Measurements from ENCODE around the gene SREBF1.
"Not testable (repeated sequence)": the region's sequence is repeated elsewhere in the genome, so short reads cannot be mapped to it uniquely, and the experiment has no call there.

The SREBF1 gene

GRCh38 chr17:17811381-17812210 lies 25.2 kb downstream of the SREBF1 start:
- peak; percentile 64 for DNase-seq

- no peak for DNase-seq
These were observed 25.9 kb downstream of the SREBF1 start for GRCh38 chr17:17810895-17811248.

- DNase-seq: peak; percentile 87
These were observed 26.5 kb downstream of the SREBF1 start for GRCh38 chr17:17810084-17810894.

- DNase-seq: no peak
These were observed 27.2 kb downstream of the SREBF1 start for GRCh38 chr17:17809531-17810083.

- no peak for DNase-seq
These were observed 27.9 kb downstream of the SREBF1 start for GRCh38 chr17:17808706-17809432.

GRCh38 chr17:17808200-17808599 lies 28.6 kb downstream of the SREBF1 start:
- DNase-seq: not testable (repeated sequence)

GRCh38 chr17:17807440-17807839 lies 29.3 kb downstream of the SREBF1 start:
- DNase-seq: no peak

GRCh38 chr17:17806611-17807274 lies 30.0 kb downstream of the SREBF1 start:
- no peak for DNase-seq

GRCh38 chr17:17806035-17806434 lies 30.8 kb downstream of the SREBF1 start:
- DNase-seq: no peak

- no peak for DNase-seq
These were observed 31.2 kb downstream of the SREBF1 start for GRCh38 chr17:17805575-17805974.

- DNase-seq: no peak
These were observed 32.8 kb downstream of the SREBF1 start for GRCh38 chr17:17804007-17804406.

GRCh38 chr17:17801800-17802481 lies 34.8 kb downstream of the SREBF1 start:
- no peak for DNase-seq

GRCh38 chr17:17800504-17801021 lies 36.2 kb downstream of the SREBF1 start:
- no peak for DNase-seq

GRCh38 chr17:17798573-17799255 lies 38.1 kb downstream of the SREBF1 start:
- no peak for DNase-seq

- no peak for DNase-seq
These were observed 38.7 kb downstream of the SREBF1 start for GRCh38 chr17:17798010-17798556.

GRCh38 chr17:17797119-17797809 lies 39.5 kb downstream of the SREBF1 start:
- no peak for DNase-seq

GRCh38 chr17:17796787-17797061 lies 40.1 kb downstream of the SREBF1 start:
- no peak for DNase-seq

GRCh38 chr17:17795946-17796786 lies 40.6 kb downstream of the SREBF1 start:
- no peak for DNase-seq

GRCh38 chr17:17795296-17795695 lies 41.5 kb downstream of the SREBF1 start:
- DNase-seq: no peak

Data from right kidney (tissue), 1 donor.